SK-N-SH treated with all-trans-retinoic acid at 6 μM for 48 hours (cell line): ENCODE results near the gene GAR1.

ENCODE experiments used
- PATZ1 ChIP-seq: fragments of 250-450 bp; sonication (Bioruptor Pico); IDR thresholded peaks from 2 replicates; pipeline ENCODE4 v1.8.0; 2020; ENCODE audit warnings: mild to moderate bottlenecking, moderate library complexity, borderline replicate concordance
- PPARA ChIP-seq: fragments of 250-450 bp; sonication (Bioruptor Pico); IDR thresholded peaks from 2 replicates; pipeline ENCODE4 v1.5.0; 2020; ENCODE audit warnings: mild to moderate bottlenecking, borderline replicate concordance
- TSHZ2 ChIP-seq: fragments of 250-450 bp; sonication (Bioruptor Pico); IDR thresholded peaks from 2 replicates; pipeline ENCODE4 v1.5.0; 2020; ENCODE audit warnings: mild to moderate bottlenecking, moderate library complexity
- ZC3H10 ChIP-seq: fragments of 250-450 bp; sonication (Bioruptor Pico); IDR thresholded peaks from 2 replicates; pipeline ENCODE4 v1.5.1; 2021; ENCODE audit warnings: mild to moderate bottlenecking, moderate library complexity

GRCh38 chr4:109815151-109816081 is at the start of gene GAR1:
- no peak for TF ChIP-seq PPARA (CRISPR knock-in tag)
- no peak for TF ChIP-seq ZC3H10 (CRISPR knock-in tag)
- no peak for TF ChIP-seq PATZ1 (CRISPR knock-in tag)
- TF ChIP-seq TSHZ2 (CRISPR knock-in tag), result no peak
